Panc1 (cell line): ENCODE results near the gene SCGB3A1.

Experiments used
- POLR2AphosphoS5 ChIP-seq: IDR thresholded peaks from 2 replicates; pipeline ENCODE4 v1.6.1; 2012; ENCODE audit warnings: mild to moderate bottlenecking, low read depth, low read length, moderate library complexity
- SIN3A ChIP-seq: IDR thresholded peaks from 2 replicates; pipeline ENCODE4 v1.6.1; 2012; ENCODE audit warnings: low read depth, mild to moderate bottlenecking, low read length, moderate library complexity, borderline replicate concordance; ENCODE audit not compliant: insufficient read depth
- TCF7L2 ChIP-seq: IDR thresholded peaks from 2 replicates; pipeline ENCODE4 v1.6.1; 2011; ENCODE audit warnings: mild to moderate bottlenecking, low read depth, low read length, inconsistent platforms
- TF ChIP-seq, protein P1 (sequence below): fragments of 450-650 bp; IDR thresholded peaks from 2 replicates; pipeline ENCODE4 v1.5.1; 2017; ENCODE audit warnings: mild to moderate bottlenecking
- TF ChIP-seq, protein P2 (sequence below), 2 experiments: IDR thresholded peaks; 2 replicates each; pipeline ENCODE4 v1.6.1; 2011 to 2012; ENCODE audit warnings: low read depth in 2 of 2, control low read depth in 1 of 2, low read length in 1 of 2, mild to moderate bottlenecking in 1 of 2, moderate library complexity in 1 of 2; ENCODE audit not compliant: insufficient read depth in 1 of 2

DNA sequence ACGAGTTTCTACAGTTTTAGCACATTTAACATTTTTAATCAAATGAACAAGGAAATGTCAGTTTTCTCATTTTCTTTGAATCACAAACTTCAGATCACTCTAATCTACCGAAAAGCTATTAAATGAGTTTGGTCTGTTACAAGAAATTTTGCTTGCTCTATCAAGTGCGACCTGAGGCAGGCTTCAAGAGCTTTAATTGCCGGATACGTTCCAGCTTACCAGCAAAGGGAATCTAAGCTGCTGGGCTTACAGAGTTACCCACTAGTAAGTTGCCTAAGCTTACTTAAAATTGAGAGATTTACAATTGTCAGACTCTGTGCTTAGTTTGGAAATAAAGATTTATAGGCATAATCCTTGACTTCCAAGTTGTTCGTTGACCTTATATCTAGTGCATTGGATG, 10.6 kb downstream of the SCGB3A1 start:
- TF ChIP-seq POLR2AphosphoS5 (no peak), SIN3A (no peak), TCF7L2 (no peak)
- TF ChIP-seq, protein P1, sequence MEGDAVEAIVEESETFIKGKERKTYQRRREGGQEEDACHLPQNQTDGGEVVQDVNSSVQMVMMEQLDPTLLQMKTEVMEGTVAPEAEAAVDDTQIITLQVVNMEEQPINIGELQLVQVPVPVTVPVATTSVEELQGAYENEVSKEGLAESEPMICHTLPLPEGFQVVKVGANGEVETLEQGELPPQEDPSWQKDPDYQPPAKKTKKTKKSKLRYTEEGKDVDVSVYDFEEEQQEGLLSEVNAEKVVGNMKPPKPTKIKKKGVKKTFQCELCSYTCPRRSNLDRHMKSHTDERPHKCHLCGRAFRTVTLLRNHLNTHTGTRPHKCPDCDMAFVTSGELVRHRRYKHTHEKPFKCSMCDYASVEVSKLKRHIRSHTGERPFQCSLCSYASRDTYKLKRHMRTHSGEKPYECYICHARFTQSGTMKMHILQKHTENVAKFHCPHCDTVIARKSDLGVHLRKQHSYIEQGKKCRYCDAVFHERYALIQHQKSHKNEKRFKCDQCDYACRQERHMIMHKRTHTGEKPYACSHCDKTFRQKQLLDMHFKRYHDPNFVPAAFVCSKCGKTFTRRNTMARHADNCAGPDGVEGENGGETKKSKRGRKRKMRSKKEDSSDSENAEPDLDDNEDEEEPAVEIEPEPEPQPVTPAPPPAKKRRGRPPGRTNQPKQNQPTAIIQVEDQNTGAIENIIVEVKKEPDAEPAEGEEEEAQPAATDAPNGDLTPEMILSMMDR = no peak
- TF ChIP-seq, protein P2, sequence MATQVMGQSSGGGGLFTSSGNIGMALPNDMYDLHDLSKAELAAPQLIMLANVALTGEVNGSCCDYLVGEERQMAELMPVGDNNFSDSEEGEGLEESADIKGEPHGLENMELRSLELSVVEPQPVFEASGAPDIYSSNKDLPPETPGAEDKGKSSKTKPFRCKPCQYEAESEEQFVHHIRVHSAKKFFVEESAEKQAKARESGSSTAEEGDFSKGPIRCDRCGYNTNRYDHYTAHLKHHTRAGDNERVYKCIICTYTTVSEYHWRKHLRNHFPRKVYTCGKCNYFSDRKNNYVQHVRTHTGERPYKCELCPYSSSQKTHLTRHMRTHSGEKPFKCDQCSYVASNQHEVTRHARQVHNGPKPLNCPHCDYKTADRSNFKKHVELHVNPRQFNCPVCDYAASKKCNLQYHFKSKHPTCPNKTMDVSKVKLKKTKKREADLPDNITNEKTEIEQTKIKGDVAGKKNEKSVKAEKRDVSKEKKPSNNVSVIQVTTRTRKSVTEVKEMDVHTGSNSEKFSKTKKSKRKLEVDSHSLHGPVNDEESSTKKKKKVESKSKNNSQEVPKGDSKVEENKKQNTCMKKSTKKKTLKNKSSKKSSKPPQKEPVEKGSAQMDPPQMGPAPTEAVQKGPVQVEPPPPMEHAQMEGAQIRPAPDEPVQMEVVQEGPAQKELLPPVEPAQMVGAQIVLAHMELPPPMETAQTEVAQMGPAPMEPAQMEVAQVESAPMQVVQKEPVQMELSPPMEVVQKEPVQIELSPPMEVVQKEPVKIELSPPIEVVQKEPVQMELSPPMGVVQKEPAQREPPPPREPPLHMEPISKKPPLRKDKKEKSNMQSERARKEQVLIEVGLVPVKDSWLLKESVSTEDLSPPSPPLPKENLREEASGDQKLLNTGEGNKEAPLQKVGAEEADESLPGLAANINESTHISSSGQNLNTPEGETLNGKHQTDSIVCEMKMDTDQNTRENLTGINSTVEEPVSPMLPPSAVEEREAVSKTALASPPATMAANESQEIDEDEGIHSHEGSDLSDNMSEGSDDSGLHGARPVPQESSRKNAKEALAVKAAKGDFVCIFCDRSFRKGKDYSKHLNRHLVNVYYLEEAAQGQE (IDR thresholded peaks at IDR 0.05; ENCODE audit: insufficient read depth in 1 of 2, low read depth in 2 of 2, low read length in 1 of 2) = no peak
